Transverse colon (tissue), 3 donors: ENCODE data around the gene THSD4.

ENCODE experiments used
- CTCF ChIP-seq, 5 experiments: fragments of 200-600 bp in 3 of 5; fragments of 450-650 bp in 2 of 5; sonication (generic) in 3 of 5; IDR thresholded peaks; 1 replicate in 2 of 5; 2 replicates in 3 of 5; pipeline ENCODE4 v1.5.1; 2016 to 2017; ENCODE audit warnings: antibody characterized with exemption in 5 of 5, inconsistent platforms in 3 of 5, mild to moderate bottlenecking in 2 of 5, moderate library complexity in 1 of 5
- EP300 ChIP-seq: sonication (generic); formaldehyde crosslinking; IDR thresholded peaks from one replicate; pipeline ENCODE4 v1.6.1; 2017; ENCODE audit warnings: antibody characterized with exemption, low read depth
- POLR2A ChIP-seq: fragments of 450-650 bp; IDR thresholded peaks from one replicate; pipeline ENCODE4 v1.6.1; 2016; ENCODE audit warnings: antibody characterized with exemption, mild to moderate bottlenecking, moderate library complexity

GRCh38 chr15:71545223-71545760 is 430.0 kb downstream of the THSD4 start:
- TF ChIP-seq CTCF (IDR thresholded peaks at IDR 0.05) (no peak), POLR2A (no peak), EP300 (no peak)
